Mesenchymal stem cell (in vitro differentiated cells and primary cell): ENCODE measurements around the gene RENBP.
A peak's percentile ranks its signal among the peaks of the same experiment; 100 is the strongest.

Source experiments
- DNase-seq: peaks from one replicate; pipeline ENCODE4 v3.0.0-alpha.2; 2013
- H2AFZ ChIP-seq: one replicate; pipeline ENCODE4 v1.6.1; 2013; ENCODE audit warnings: low read depth, mild to moderate bottlenecking, control low read depth, inconsistent platforms, low read length, moderate library complexity
- H2AK5ac ChIP-seq: 2 replicates; pipeline ENCODE4 v1.6.1; 2013; ENCODE audit warnings: low read length, moderate library complexity, mild to moderate bottlenecking, inconsistent platforms; ENCODE audit not compliant: severe bottlenecking
- H2BK120ac ChIP-seq: one replicate; pipeline ENCODE4 v1.6.1; 2013; ENCODE audit warnings: low read depth, mild to moderate bottlenecking, inconsistent platforms, low read length, moderate library complexity
- H2BK12ac ChIP-seq, 2 experiments: one replicate each; pipeline ENCODE4 v1.6.1; 2013; ENCODE audit warnings: inconsistent platforms in 2 of 2, low read length in 2 of 2, mild to moderate bottlenecking in 2 of 2, moderate library complexity in 2 of 2, control low read depth in 1 of 2
- H2BK15ac ChIP-seq: one replicate; pipeline ENCODE4 v1.6.1; 2013; ENCODE audit warnings: mild to moderate bottlenecking, low read depth, inconsistent platforms; ENCODE audit not compliant: poor library complexity, severe bottlenecking
- H2BK5ac ChIP-seq: 2 replicates; pipeline ENCODE4 v1.6.1; 2013; ENCODE audit warnings: low read depth, mild to moderate bottlenecking, low read length, control low read depth, inconsistent platforms; ENCODE audit not compliant: poor library complexity, severe bottlenecking
- H3K14ac ChIP-seq, 2 experiments: one replicate each; pipeline ENCODE4 v1.6.1; 2013; ENCODE audit warnings: inconsistent platforms in 2 of 2, low read length in 2 of 2, control low read depth in 1 of 2, mild to moderate bottlenecking in 1 of 2, moderate library complexity in 1 of 2
- H3K18ac ChIP-seq, 2 experiments: one replicate each; pipeline ENCODE4 v1.6.1; 2013; ENCODE audit warnings: inconsistent platforms in 2 of 2, low read length in 2 of 2, control low read depth in 1 of 2, low read depth in 1 of 2, mild to moderate bottlenecking in 1 of 2
- H3K23ac ChIP-seq, 2 experiments: one replicate each; pipeline ENCODE4 v1.6.1; 2013; ENCODE audit warnings: inconsistent platforms in 2 of 2, low read length in 2 of 2, mild to moderate bottlenecking in 2 of 2, moderate library complexity in 2 of 2, control low read depth in 1 of 2
- H3K27ac ChIP-seq: 2 replicates; pipeline ENCODE4 v1.5.1; 2013; ENCODE audit warnings: mild to moderate bottlenecking, moderate library complexity, low read length, control low read depth, inconsistent platforms; ENCODE audit not compliant: poor library complexity, severe bottlenecking
- H3K27me3 ChIP-seq, 2 experiments: 2 replicates each; pipeline versions ENCODE4 v1.6.1 to v1.7.0; 2013; ENCODE audit warnings: low read length in 2 of 2, mild to moderate bottlenecking in 2 of 2, moderate library complexity in 2 of 2, control low read depth in 1 of 2, inconsistent platforms in 1 of 2; ENCODE audit not compliant: control insufficient read depth in 1 of 2, insufficient read depth in 1 of 2
- H3K36me3 ChIP-seq, 2 experiments: 2 replicates each; pipeline versions ENCODE4 v1.6.1 to v1.7.0; 2013; ENCODE audit warnings: low read length in 2 of 2, control low read depth in 1 of 2, inconsistent platforms in 1 of 2, low read depth in 1 of 2, mild to moderate bottlenecking in 1 of 2; ENCODE audit not compliant: insufficient read depth in 2 of 2, control insufficient read depth in 1 of 2
- H3K4ac ChIP-seq, 2 experiments: one replicate each; pipeline ENCODE4 v1.6.1; 2013; ENCODE audit warnings: inconsistent platforms in 2 of 2, low read length in 2 of 2, mild to moderate bottlenecking in 2 of 2, moderate library complexity in 2 of 2, control low read depth in 1 of 2, low read depth in 1 of 2
- H3K4me1 ChIP-seq: 2 replicates; pipeline ENCODE4 v1.6.1; 2013; ENCODE audit warnings: low read depth, low read length, control low read depth; ENCODE audit not compliant: control insufficient read depth, insufficient read depth
- H3K4me2 ChIP-seq: 2 replicates; pipeline ENCODE4 v1.6.1; 2013; ENCODE audit warnings: low read length, mild to moderate bottlenecking, inconsistent platforms; ENCODE audit not compliant: poor library complexity, severe bottlenecking
- H3K4me3 ChIP-seq, 2 experiments: 2 replicates each; pipeline versions ENCODE4 v1.5.1 to v1.7.0; 2013; ENCODE audit warnings: low read length in 2 of 2, mild to moderate bottlenecking in 2 of 2, control low read depth in 1 of 2, low read depth in 1 of 2; ENCODE audit not compliant: insufficient read depth in 1 of 2
- H3K79me1 ChIP-seq: replicated peaks from 2 replicates; pipeline ENCODE4 v1.6.1; 2013; ENCODE audit warnings: mild to moderate bottlenecking, control low read depth, low read length, inconsistent platforms; ENCODE audit not compliant: poor library complexity, severe bottlenecking
- H3K9ac ChIP-seq: 2 replicates; pipeline ENCODE4 v1.7.0; 2013; ENCODE audit warnings: mild to moderate bottlenecking, low read length, moderate library complexity
- H3K9me3 ChIP-seq: 2 replicates; pipeline ENCODE4 v1.7.0; 2013; ENCODE audit warnings: mild to moderate bottlenecking, low read length; ENCODE audit not compliant: control insufficient read depth
- H4K8ac ChIP-seq: one replicate; pipeline ENCODE4 v1.6.1; 2013; ENCODE audit warnings: inconsistent platforms, mild to moderate bottlenecking, low read length, moderate library complexity
- H4K91ac ChIP-seq: one replicate; pipeline ENCODE4 v1.6.1; 2013; ENCODE audit warnings: mild to moderate bottlenecking, low read length, inconsistent platforms
- WGBS: methylation state at CpG from one replicate; pipeline ENCODE4 v1.1.7; 2013; ENCODE audit warnings: mixed read lengths; 5-methylcytosine and 5-hydroxymethylcytosine counted together

RENBP gene

DNA sequence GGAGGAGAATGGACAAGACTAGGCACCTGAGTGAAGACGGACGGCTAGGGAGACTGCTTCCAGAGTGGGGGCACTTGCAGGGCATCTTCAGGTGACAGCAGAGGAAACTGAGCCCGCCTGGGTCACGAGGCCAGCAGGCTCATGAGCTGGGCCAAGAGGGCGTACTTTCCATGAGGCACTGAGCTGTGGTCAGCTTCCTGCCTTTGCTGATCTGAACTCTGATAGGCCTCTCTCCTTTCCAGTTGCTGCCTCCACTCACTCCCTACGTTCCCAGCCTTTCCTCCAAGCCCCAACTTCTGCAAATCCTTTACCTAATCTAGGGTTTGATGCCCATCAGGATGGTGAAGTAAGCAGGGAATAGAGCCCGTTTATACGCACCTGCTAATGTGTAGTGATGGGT, 57.1 kb downstream of the RENBP start:
- H4K91ac ChIP-seq = no peak overlapping the region
- no peak overlapping the region for H3K4me2 ChIP-seq
- no peak overlapping the region for H3K14ac ChIP-seq
- no peak overlapping the region for H4K8ac ChIP-seq
- H3K4me3 ChIP-seq = no peak overlapping the region
- H3K4ac ChIP-seq = no peak overlapping the region
- peaks cover 0 to 80% of the 10 kb centered on the region in 2 experiments for H3K27me3 ChIP-seq
- H3K79me1 ChIP-seq = no peaks in the 10 kb centered on the region
- H3K18ac ChIP-seq = no peak overlapping the region
- H2AK5ac ChIP-seq = peak overlapping the region; percentile 69
- DNase-seq = no peak
- no peak overlapping the region for H3K23ac ChIP-seq
- H3K36me3 ChIP-seq = peaks cover 0 to 13% of the 10 kb centered on the region in 2 experiments
- 86% methylated on average over 6 of the region's 8 CpGs for WGBS
- no peaks in the 10 kb centered on the region for H3K9me3 ChIP-seq
- no peak overlapping the region for H2BK12ac ChIP-seq
- H2BK120ac ChIP-seq = no peak overlapping the region
- H3K4me1 ChIP-seq = peaks cover 35% of the 10 kb centered on the region
- no peak overlapping the region for H2AFZ ChIP-seq
- H3K9ac ChIP-seq = no peak overlapping the region
- H2BK5ac ChIP-seq = peak overlapping the region; percentile 8
- no peak overlapping the region for H2BK15ac ChIP-seq
- H3K27ac ChIP-seq = peak overlapping the region; percentile 83

DNA sequence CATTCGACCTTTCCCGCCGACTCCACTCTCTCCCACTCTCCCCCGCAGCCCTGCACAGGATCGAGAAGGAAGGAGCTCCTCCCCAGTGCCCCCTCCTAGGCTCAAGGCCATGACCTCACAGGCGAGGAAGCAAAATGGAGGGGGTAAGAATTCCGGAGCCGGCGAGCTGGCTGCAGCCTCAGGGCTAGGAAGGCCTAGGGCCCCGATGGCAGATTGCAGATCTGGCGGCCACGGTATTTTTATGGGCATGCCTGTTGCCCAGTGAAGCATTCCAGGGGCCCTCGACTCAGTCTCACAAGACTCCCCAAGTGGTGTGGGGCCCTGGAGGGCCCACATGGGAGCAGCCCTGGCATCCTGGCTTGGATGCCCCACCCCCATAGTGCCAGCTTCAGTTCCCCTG, 57.5 kb downstream of the RENBP start:
- no peak overlapping the region for H3K4ac ChIP-seq
- no peaks in the 10 kb centered on the region for H3K9me3 ChIP-seq

DNA sequence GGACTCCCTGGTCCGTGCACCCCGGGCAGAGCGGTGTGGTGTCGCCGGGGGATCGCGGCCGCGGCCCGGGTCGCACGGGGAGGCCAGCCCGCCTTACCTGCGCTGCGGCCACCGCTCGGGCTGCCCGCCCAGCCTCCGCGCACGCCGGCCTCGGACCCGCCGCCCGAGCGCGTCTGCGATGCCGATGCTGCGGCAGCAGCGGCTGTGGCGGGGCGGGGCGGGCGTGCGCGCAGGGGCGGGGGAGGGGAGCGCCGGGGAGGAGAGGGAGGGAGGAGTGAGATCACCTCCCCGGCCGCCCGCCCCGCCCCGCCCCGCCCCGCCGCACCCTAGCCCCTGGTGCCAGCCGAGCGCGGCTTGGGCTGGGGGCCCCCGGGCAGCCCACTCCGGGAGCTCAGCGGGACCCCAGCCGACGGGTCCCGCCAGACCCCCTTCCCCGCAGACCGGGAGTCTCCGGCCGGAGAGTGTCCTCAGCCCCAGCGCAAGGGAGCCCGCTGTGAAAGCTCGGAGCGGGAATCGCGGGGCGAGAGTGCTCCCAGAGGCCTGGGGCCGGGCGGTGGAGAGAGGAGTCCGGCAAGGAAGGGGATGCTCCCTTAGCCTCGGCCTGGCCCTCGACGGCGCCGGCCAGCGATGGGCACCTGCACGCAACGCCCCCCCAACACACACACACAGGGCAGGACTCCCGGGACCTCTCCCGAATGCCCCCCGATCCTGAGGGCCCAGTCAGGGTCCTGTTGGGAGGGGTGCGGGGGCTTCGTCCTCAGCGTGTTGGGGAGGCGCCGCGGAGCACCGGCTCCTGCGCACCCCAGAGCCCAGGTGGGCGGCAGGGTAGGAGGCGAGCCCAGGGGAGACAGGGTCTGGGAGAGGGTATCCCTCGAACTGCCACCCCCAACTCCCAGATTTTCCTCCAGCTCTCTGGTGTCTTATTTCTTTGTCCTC, 58.2 kb downstream of the RENBP start, which contains the start of gene L1CAM:
Gene L1CAM (minus strand): TSS at position 206 of the 936 bp plus-strand sequence. CDS start 10,337 bp downstream, outside the sequence.
- Histone ChIP-seq H3K4me2 (peak within 1 kb of the TSS; percentile 71), H3K79me1 (no peaks in the 10 kb centered on the region), H3K27ac (peak within 1 kb of the TSS; percentile 80), H3K18ac (peak within 1 kb of the TSS in 1 of 2 experiments; percentile 66), H3K4me1 (peaks cover 46% of the 10 kb centered on the region), H3K23ac (peak within 1 kb of the TSS in 1 of 2 experiments; percentile 80), H4K91ac (peak within 1 kb of the TSS; percentile 61), H3K9ac (no peak within 1 kb of the TSS), H3K27me3 (peaks cover 0 to 83% of the 10 kb centered on the region in 2 experiments), H2AK5ac (peak within 1 kb of the TSS; percentile 66), H3K4me3 (peak within 1 kb of the TSS in 1 of 2 experiments; percentile 65), H3K14ac (peak within 1 kb of the TSS in 1 of 2 experiments; percentile 32), H4K8ac (no peak within 1 kb of the TSS), H2AFZ (no peak within 1 kb of the TSS), H2BK12ac (peak within 1 kb of the TSS in 1 of 2 experiments; percentile 31), H3K36me3 (peaks cover 0 to 14% of the 10 kb centered on the region in 2 experiments), H2BK5ac (no peak within 1 kb of the TSS), H3K4ac (peak within 1 kb of the TSS in 1 of 2 experiments; percentile 41), H2BK15ac (peak within 1 kb of the TSS; percentile 48), H2BK120ac (no peak within 1 kb of the TSS), H3K9me3 (no peaks in the 10 kb centered on the region)
- 24% methylated on average over 2 of the region's 94 CpGs for WGBS
- no peak for DNase-seq

More for the DNA sequence above, 57.5 kb downstream of the RENBP start:
- 17% methylated on average over 13 of the region's 13 CpGs for WGBS
- Histone ChIP-seq H4K91ac (no peak overlapping the region), H3K4me2 (peak overlapping the region; percentile 59), H3K9ac (no peak overlapping the region), H3K79me1 (no peaks in the 10 kb centered on the region), H2BK12ac (no peak overlapping the region), H2AFZ (no peak overlapping the region), H3K23ac (no peak overlapping the region), H2BK120ac (no peak overlapping the region), H3K36me3 (peaks cover 0 to 13% of the 10 kb centered on the region in 2 experiments), H2BK5ac (peak overlapping the region; percentile 8), H3K4me3 (no peak overlapping the region), H2AK5ac (peak overlapping the region; percentile 66), H3K18ac (no peak overlapping the region), H3K4me1 (peaks cover 39% of the 10 kb centered on the region), H3K14ac (no peak overlapping the region), H4K8ac (no peak overlapping the region), H2BK15ac (no peak overlapping the region), H3K27me3 (peaks cover 0 to 80% of the 10 kb centered on the region in 2 experiments), H3K27ac (peak overlapping the region; percentile 83)
- DNase-seq = no peak
